HG03280 (cell line): Measurements from ENCODE around the gene TMED5.
"Not testable (repeated sequence)": the region's sequence is repeated elsewhere in the genome, so short reads cannot be mapped to it uniquely, and the experiment has no call there.

Source experiments
- ATAC-seq: cut with Tn5 transposase; IDR thresholded peaks from one replicate; pipeline ENCODE4 v1.9.1; 2021; ENCODE audit warnings: mild to moderate bottlenecking, moderate library complexity; ENCODE audit not compliant: unreplicated experiment

The TMED5 gene

DNA sequence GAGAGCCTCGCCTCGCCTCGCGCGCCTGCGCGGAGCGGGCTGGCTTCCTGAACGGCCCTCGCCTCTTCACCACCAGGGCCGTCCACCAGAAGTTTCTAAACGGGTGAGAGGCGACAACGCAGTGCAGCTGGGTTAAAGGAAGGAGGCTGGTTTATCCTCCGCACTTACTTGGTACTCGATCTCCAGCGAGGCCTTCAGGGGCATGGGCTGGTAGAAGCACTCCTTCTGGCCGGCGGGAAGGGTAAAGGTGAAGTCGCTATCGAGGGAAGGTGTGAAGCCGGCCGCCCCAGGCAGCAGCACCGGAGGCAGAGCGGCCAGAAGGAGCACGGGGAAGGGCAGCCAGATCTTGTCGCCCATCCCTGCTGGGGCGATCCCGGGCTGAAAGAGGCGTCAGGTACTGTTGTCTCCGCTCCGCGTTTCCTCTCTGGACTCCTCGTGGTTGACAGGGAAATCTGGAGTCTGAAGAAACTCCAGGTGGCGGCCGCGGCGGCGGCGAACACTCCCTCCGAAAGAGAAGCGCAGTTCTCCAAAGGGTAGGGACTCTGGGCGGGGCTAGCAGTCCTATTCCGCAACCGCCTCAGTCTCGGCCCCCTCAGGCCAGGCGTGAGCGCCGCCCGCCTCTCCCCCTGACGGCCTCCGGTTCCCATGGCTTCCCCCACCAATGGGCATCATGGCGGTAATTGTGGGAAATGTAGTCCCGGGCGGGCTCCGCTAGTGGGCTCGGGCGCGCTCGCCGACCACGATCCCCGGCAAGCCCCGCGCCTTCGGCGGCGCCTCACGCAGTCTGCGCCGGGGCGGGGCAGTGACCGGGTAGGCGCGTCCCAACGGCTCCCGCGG is at the start of gene TMED5:
Gene TMED5 (minus strand): TSS at position 528 of the 837 bp plus-strand sequence. CDS start 171 bp downstream, at position 357.
- peak; percentile 80 for ATAC-seq

DNA sequence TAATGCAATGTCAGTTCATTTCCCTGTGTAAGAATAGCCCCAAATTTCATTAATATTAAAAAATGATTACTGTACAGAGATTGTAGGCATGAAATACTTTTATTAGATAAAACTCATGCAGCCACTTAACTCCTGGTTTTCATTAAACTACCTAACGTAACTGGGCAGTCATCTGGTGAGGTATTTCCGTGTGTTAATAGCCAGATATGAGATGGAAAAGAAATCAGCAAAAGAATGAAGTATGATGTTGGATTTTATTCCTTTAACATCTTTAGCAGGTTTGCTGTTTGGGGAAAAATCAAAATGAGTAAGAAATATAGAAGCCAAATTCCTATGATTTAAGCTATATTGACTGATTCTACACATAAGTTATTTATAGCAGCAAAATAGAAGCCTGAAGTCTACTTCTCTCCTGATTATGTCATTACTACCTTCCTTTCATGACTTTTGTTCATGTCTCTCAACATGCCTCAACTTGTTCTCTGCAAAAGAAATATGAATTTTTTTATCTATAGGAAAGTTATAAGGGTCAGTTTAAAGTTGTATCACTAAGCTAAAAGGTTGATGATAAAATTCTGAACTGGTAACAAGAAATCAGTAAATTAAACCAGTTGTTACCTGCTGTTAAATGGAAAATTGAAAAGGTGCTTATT is 42.9 kb upstream of the TMED5 start:
- ATAC-seq = no peak

GRCh38 chr1:93221913-93222312 is 41.7 kb upstream of the TMED5 start:
- ATAC-seq = no peak

- ATAC-seq = not testable (repeated sequence)
These were observed 40.5 kb upstream of the TMED5 start for GRCh38 chr1:93220716-93221115.

DNA sequence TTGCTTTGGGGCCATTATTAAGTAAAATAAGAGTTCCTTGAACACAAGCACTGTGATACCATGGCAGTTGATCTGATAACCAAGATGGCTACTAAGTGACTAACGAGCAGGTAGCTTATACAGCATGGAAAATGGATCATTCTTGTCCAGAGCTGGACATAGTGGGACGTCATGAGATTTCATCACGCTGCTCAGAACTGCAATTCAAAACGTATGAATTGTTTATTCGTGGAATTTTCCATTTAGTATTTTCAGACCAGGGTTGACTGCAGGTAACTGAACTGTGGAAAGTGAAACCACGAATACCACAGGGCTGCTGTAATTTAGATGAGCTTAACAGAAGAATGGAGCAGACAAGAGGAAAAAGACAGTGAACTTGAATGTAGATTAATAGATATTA is 39.2 kb upstream of the TMED5 start:
- no peak for ATAC-seq

- no peak for ATAC-seq
These were observed 35.1 kb upstream of the TMED5 start for GRCh38 chr1:93215322-93215721.

GRCh38 chr1:93207211-93207610 is 27.0 kb upstream of the TMED5 start:
- ATAC-seq = no peak

DNA sequence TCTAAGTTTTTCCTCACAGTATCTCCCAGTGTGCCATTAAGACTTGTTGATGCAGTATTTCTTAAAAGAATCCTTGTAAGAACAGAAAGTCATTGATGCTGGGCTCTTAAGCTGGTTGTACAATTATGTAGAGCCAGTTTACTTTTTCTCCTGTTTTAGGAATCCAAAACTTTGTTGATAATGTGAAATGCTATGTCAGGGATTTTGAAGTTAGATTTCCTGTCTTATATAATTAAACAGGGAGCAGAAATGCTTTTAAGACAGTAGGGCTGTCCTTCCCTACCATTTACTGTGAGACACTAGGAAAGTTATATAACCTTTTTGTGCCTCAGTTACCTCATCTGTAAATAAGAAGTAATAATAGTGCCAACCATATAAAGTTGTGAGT is 26.3 kb upstream of the TMED5 start:
- no peak for ATAC-seq

GRCh38 chr1:93205892-93206566 is 25.8 kb upstream of the TMED5 start:
- no peak for ATAC-seq

DNA sequence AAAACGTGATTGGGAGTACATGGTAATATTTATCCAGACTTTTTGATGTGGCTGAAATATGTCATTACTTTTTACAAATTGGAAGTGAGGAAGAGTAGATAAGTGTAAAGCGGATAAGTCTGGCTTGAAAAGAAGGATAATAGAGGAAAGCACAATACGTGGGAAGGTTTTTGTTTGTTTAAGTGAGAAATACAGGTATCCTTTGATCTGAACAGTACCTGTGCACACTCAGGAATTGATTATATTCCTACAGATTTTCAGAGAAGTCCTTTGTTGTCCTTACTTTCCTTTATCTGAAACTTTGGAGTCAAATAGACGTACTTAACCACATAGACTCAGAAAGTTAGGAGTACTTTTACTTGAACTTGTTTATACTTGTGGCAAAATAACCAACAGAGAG is 20.5 kb upstream of the TMED5 start:
- ATAC-seq = no peak

GRCh38 chr1:93200086-93200620 is 19.9 kb upstream of the TMED5 start:
- no peak for ATAC-seq

- ATAC-seq = no peak
These were observed 18.9 kb upstream of the TMED5 start for GRCh38 chr1:93199150-93199549.

- ATAC-seq = no peak
These were observed 16.4 kb upstream of the TMED5 start for GRCh38 chr1:93196591-93196990.

DNA sequence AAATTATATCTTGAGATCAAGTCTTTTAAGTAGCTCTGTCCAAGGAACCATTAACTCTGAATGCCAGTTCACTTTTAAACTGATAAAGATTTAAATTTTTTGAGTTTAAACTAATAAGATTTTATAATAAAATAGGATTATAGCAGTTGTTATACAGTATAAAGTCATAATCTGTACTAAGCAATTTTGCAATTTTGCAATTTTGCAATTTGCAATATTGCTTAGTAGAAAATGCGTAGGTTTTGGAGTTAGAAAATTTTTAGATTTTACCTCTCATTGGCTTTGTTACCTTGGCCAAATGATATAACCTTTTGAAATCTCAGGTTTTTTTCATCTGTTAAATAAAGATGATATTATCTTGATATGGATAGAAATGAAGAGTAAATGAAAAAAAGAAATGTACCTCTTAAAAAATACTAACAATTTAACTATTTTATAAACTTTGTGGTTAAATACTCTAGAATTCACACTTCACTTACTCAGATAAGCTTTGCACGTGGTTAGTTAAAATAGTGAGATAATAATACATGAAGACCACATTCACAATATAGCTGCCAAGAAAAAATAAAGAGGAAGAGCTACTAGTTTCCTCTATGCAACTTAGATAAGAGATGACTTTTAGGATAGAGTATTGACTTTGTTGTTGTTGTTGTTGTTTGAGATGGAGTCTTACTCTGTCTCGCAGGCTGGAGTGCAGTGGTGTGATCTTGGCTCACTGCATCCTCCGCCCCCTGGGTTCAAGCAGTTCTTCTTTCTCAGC is 14.2 kb upstream of the TMED5 start:
- no peak for ATAC-seq

DNA sequence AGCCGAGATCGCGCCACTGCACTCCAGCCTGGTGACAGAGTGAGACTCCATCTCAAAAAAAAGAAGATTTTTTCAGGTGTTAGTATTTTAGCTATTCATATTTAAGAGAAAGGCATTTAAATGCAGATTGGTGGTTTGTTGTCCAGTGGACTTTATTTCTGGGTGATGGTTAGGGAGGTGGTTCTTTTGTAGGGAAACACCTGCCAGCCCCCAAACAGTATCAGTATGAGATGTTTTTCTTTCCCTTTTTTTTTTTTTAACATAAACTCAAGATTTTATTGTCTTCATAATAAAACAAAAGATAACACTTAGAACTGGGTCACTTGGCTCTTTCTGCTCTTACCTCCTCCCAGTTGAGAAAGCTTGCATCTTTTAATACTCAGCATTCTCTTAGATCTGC is 10.2 kb upstream of the TMED5 start:
- ATAC-seq = no peak

- ATAC-seq = no peak
These were observed 6.5 kb upstream of the TMED5 start for GRCh38 chr1:93186667-93187066.

- peak; percentile 6 for ATAC-seq
These were observed 755 bp upstream of the TMED5 start, which contains the start of gene CCDC18 for GRCh38 chr1:93180723-93181613. Gene CCDC18, plus strand, starts transcription at chr1:93180724. Its CDS starts 2,638 bp downstream, at chr1:93183362.

GRCh38 chr1:93178418-93178817 is 1.8 kb downstream of the TMED5 start:
- no peak for ATAC-seq

- ATAC-seq = no peak
These were observed 2.2 kb downstream of the TMED5 start for GRCh38 chr1:93177991-93178390.

GRCh38 chr1:93174638-93175037 is 5.6 kb downstream of the TMED5 start:
- not testable (repeated sequence) for ATAC-seq
